Aorta (tissue), 5 donors: ENCODE measurements around the gene NMUR1. TPM values are rescaled to one million over a fixed set of nuclear protein-coding genes. Genes with fewer than 3 reads are reported as not detected.

Source experiments
- ATAC-seq: fragments of 200-7000 bp; cut with Tn5 transposase; one replicate; pipeline ENCODE4 v1.9.1; 2022; ENCODE audit warnings: moderate library complexity; ENCODE audit not compliant: low FRiP score
- DNase-seq, 2 donors: peaks; one replicate each; pipeline ENCODE4 v3.0.0-alpha.2; 2020
- H3K27ac ChIP-seq, 2 donors: one replicate each; pipeline ENCODE4 v1.5.1; 2013; ENCODE audit warnings: low read length in 2 of 2, mild to moderate bottlenecking in 2 of 2, moderate library complexity in 2 of 2, control low read depth in 1 of 2, inconsistent platforms in 1 of 2, low read depth in 1 of 2
- H3K27me3 ChIP-seq, 2 donors: one replicate each; pipeline ENCODE4 v1.6.1; 2013; ENCODE audit warnings: control low read depth in 1 of 2, low read length in 1 of 2, mild to moderate bottlenecking in 1 of 2, moderate library complexity in 1 of 2; ENCODE audit not compliant: insufficient read depth in 2 of 2, control insufficient read depth in 1 of 2
- H3K36me3 ChIP-seq, 2 donors: one replicate each; pipeline ENCODE4 v1.6.1; 2013; ENCODE audit warnings: control low read depth in 1 of 2, low read length in 1 of 2, mild to moderate bottlenecking in 1 of 2; ENCODE audit not compliant: insufficient read depth in 2 of 2, control insufficient read depth in 1 of 2
- H3K4me1 ChIP-seq, 2 donors: one replicate each; pipeline ENCODE4 v1.6.1; 2013; ENCODE audit warnings: low read length in 2 of 2, control low read depth in 1 of 2, mild to moderate bottlenecking in 1 of 2, moderate library complexity in 1 of 2; ENCODE audit not compliant: insufficient read depth in 2 of 2, control insufficient read depth in 1 of 2
- H3K4me3 ChIP-seq, 2 donors: one replicate each; pipeline ENCODE4 v1.5.1; 2013; ENCODE audit warnings: low read length in 2 of 2, control low read depth in 1 of 2, mild to moderate bottlenecking in 1 of 2
- H3K9me3 ChIP-seq: one replicate; pipeline ENCODE4 v1.6.1; 2013; ENCODE audit warnings: mild to moderate bottlenecking, low read length; ENCODE audit not compliant: control insufficient read depth
- WGBS, 2 donors: extraction: QIAGEN DNeasy Blood & Tissue Kit; methylation state at CpG; one replicate each; pipeline ENCODE4 v1.1.7; 2013; 5-methylcytosine and 5-hydroxymethylcytosine counted together
- intact Hi-C, 2 donors: fragments of 100-400 bp; cut with DNase I; formaldehyde crosslinking; loops; one replicate each; pipeline versions ENCODE4 v1.14.2 to v1.15.0; 2022
- polyA plus RNA-seq, 2 donors: library from polyadenylated mRNA; stranded (reverse); fragments of 200-250 nt; gene quantifications; one replicate each; pipeline ENCODE4 v1.2.3, GENCODE V29; 2013
- total RNA-seq, 2 donors: library from RNA; stranded (reverse); fragmentation: NEBNext Ultra II Directional; extraction: Animal tissue kit (Norgen Biotek cat#: 25700); gene quantifications; one replicate each; pipeline ENCODE4 v1.2.1, GENCODE V29; 2021
- donor health status: healthy with polysubstance abuse.
- donor health status: Bipolar disorder and iron deficiency.
- donor health status: DM: no; HTN: no; CAD: no.
- donor health status: DM: no; HTN: no; CAD: no.
- donor health status: DM: yes; HTN: yes; CAD: no.

NMUR1 gene
- total and polyA plus RNA-seq, 4 donors, result 0.15 to 2.1 (median 0.36) TPM; not detected in 1

DNA sequence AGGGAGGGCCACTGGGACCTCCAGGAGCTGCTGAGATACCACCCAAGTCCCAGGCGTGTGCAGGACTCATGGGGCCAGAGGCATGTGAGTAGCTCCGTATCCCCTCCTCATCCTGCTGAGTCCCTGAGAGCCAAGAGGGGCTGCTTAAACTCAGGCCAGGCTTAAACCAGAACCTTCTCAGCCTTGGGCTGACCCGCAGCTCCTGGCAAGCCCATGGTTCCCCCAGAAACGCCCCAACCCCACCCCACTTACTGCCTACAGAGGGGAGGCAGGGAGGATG, 2.5 kb upstream of the NMUR1 start:
- Histone ChIP-seq H3K9me3 (no peaks in the 10 kb centered on the region), H3K4me1 (no peaks in the 10 kb centered on the region), H3K36me3 (no peaks in the 10 kb centered on the region), H3K27ac (no peak overlapping the region), H3K27me3 (no peaks in the 10 kb centered on the region), H3K4me3 (no peak overlapping the region)
- 96 to 98% methylated on average over 4 of the region's 4 CpGs for WGBS, 2 donors
- intact Hi-C loops, result no loop called here
- no peak for ATAC-seq
- peak in 1 of 2 donors; percentile 28 for DNase-seq

DNA sequence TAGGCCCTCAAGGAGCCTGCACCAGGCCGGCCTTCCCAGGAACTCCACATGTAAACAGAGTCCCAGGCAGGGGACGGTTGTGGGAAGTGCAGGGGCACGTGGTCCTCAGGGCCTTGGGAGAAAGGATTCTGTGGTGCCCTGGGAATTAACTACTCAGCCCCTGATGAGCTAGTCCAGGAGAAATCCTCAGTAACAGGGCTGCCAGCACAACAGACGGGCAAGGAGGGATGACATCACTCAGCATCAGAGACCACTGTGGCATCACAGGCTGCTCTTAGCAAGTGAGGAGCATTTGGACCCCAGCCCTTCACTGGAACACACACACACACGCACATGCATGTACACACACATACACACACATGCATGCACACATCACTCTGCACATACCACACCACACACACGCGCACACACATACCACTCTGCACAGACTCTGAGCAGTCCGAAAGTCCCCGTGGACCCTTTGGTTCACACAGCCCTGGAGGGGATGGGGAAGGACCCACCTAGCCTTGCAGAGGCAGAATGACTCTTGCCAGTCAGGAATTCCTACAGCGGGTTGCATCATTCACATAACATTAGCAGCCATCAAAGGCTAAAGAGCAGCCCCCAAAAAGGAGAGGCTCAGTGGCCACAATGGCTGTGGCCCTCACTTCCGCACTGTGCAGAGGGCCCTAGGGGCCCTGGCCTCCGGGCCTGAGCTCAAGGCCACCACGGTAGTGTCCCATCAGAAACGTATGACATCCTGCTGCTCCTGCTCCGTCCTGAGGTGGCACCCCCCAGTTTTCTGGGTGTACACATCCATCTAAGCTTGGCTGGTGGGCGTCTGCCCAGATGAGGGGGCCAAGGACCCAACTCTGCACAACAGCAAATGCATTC, 1.9 kb upstream of the NMUR1 start:
- Histone ChIP-seq H3K9me3 (no peaks in the 10 kb centered on the region), H3K4me1 (no peaks in the 10 kb centered on the region), H3K4me3 (no peak overlapping the region), H3K27ac (no peak overlapping the region), H3K27me3 (no peaks in the 10 kb centered on the region), H3K36me3 (no peaks in the 10 kb centered on the region)
- DNase-seq, result peak in 1 of 2 donors; percentile 32
- 85 to 86% methylated on average over 16 of the region's 16 CpGs for WGBS, 2 donors
- intact Hi-C loops, result loop anchor here in 1 of 2 donors (2.0 kb wide), 1 partner anchor 25 kb away; no protein-coding TSS in a partner anchor
- no peak for ATAC-seq

DNA sequence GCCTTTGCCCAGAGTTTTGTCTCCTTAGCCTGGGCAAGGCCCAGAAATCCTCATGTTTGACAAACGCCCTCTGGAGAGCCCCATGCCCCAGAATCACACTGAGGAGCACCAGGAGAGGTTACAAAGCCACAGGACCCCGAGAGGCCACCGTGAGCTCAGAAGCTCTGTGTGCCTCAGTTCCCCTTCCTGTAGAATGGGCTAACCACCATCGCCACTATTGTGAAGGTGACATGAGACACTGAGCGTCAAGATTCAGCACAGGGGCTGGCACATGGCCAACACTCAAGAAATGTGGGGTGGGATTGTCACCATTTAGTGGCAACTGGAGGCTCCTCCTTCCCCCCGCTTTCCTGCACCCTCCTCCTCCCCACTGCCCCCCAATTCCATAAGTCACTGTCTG, 1.2 kb upstream of the NMUR1 start:
- ATAC-seq (no peak), DNase-seq (no peak)
- no peaks in the 10 kb centered on the region for H3K36me3 ChIP-seq
- H3K4me3 ChIP-seq, result no peak overlapping the region
- no peaks in the 10 kb centered on the region for H3K4me1 ChIP-seq
- H3K27me3 ChIP-seq, result no peaks in the 10 kb centered on the region
- no peaks in the 10 kb centered on the region for H3K9me3 ChIP-seq
- H3K27ac ChIP-seq, result no peak overlapping the region
- intact Hi-C loops, result loop anchor here in 1 of 2 donors (2.0 kb wide), 1 partner anchor 25 kb away; no protein-coding TSS in a partner anchor
- 91 to 93% methylated on average over 6 of the region's 6 CpGs for WGBS, 2 donors

DNA sequence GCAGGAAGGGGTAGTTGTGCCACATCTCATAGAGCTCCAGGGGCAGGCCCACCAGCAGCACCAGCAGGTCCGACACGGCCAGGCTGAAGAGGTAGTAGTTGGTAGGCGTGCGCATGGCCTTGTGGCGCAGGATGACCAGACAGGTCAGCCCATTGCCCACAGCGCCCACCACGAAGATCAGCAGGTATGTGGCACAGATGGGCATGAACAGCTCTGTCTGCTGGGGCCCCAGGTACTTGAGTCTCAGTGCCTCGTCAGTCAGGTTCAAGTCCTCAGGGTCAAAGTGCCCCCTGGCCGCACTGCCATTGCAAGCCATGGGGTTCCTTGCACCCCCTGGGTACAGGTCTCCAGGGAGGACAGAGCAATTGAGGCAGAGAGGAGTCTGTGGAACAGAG, 1.6 kb downstream of the NMUR1 start:
- H3K36me3 ChIP-seq, result no peaks in the 10 kb centered on the region
- no peak overlapping the region for H3K27ac ChIP-seq
- no peaks in the 10 kb centered on the region for H3K4me1 ChIP-seq
- DNase-seq, result no peak
- 96% methylated on average over 9 of the region's 9 CpGs for WGBS, 2 donors
- no peak for ATAC-seq
- H3K4me3 ChIP-seq, result no peak overlapping the region
- no peaks in the 10 kb centered on the region for H3K27me3 ChIP-seq
- intact Hi-C loops, result no loop called here
- no peaks in the 10 kb centered on the region for H3K9me3 ChIP-seq

DNA sequence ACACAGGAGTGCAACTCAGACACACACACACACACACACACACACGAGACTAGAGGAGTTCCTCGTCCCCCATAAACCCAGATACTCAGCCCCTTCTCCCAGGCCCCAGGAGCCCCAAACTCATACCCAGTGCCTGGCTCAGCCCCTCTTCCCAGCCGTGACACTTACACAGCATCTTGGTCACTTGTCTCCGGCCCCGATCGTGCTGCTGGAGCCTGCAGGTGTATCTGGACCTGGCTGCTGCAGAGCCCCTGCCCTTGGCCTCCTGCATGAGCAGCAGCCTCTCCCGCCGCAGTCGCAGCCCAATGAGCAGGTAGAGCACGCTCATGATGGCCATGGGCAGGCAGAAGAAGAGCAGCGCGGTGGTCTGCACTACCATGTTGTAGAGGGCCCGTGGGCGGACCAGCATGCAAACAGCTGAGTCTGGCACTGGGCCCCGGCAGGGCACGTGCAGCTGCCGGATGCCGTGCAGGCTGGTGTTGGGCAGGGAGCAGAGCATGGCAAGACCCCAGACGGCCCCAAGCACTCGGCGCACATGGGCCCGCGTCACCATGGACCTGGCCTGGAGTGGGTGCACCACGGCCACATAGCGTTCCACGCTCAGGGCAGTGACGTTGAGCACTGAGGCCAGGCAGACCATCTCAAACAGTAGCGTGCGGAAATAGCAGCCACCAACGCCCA, 2.1 kb downstream of the NMUR1 start:
- Histone ChIP-seq H3K36me3 (no peaks in the 10 kb centered on the region), H3K4me1 (no peaks in the 10 kb centered on the region), H3K27me3 (no peaks in the 10 kb centered on the region), H3K4me3 (no peak overlapping the region), H3K9me3 (no peaks in the 10 kb centered on the region), H3K27ac (no peak overlapping the region)
- DNase-seq (no peak), ATAC-seq (no peak)
- intact Hi-C loops, result no loop called here
- 93 to 94% methylated on average over 30 of the region's 30 CpGs for WGBS, 2 donors

DNA sequence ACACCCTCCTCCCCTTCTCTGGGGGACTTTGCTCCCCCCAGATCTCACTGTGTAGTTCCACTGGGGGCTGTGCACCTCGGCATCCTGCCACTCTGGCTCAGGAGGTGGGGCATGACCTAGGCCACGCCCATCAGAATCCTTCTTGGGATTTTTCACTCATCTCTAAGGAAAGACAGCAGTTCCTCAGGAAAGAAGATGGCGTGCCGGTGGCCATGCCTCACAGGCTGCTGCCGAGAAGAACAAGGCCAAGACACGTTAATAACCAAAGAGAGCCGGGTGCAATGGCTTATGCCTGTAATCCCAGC, 3.2 kb downstream of the NMUR1 start:
- no peaks in the 10 kb centered on the region for H3K36me3 ChIP-seq
- H3K4me3 ChIP-seq, result no peak overlapping the region
- WGBS, 2 donors, result 88 to 92% methylated on average over 7 of the region's 7 CpGs
- H3K27ac ChIP-seq, result no peak overlapping the region
- H3K9me3 ChIP-seq, result no peaks in the 10 kb centered on the region
- H3K4me1 ChIP-seq, result no peaks in the 10 kb centered on the region
- DNase-seq, result no peak
- no peaks in the 10 kb centered on the region for H3K27me3 ChIP-seq
- ATAC-seq, result no peak
- intact Hi-C loops, result no loop called here

DNA sequence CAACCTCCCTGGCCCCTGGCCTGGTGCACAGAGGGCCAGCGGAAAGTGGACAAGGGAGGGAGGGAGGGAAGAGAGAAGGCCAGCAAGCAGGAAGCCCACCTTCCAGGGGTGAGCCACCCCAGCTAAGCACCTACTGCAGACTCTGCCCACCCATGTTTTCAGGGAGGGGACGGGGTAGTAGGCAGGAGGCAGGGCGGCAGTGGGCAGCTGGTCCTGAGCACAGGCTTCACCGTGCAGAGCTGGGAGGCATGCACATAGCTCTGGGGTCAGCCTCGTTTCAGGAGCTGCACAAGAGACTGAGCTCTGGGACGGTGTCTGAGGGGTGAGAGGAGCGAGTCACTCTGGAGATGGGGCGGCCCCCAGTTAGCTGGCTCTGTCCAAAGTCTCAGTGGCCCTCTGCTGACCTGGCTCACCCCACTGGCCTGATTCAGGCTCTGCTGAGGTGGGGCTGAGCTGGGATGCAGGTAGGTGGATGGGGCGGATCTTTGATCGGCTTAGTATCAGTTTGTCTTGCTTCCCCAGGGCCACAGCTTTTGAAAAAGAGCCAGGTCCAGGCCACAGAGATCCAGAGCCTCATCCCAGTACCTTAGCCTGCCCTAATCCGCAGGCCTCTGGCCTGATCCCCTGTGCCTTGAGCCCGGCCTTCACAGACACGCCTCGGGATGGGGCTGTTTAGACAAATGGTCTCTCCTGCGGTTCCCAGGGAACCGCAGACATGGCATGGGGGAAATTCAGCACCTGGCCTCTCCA, 3.7 kb downstream of the NMUR1 start:
- intact Hi-C loops, result no loop called here
- DNase-seq (no peak), ATAC-seq (no peak)
- no peaks in the 10 kb centered on the region for H3K4me1 ChIP-seq
- WGBS, 2 donors, result 90 to 93% methylated on average over 16 of the region's 16 CpGs
- H3K4me3 ChIP-seq, result no peak overlapping the region
- no peaks in the 10 kb centered on the region for H3K9me3 ChIP-seq
- no peak overlapping the region for H3K27ac ChIP-seq
- no peaks in the 10 kb centered on the region for H3K36me3 ChIP-seq
- no peaks in the 10 kb centered on the region for H3K27me3 ChIP-seq

DNA sequence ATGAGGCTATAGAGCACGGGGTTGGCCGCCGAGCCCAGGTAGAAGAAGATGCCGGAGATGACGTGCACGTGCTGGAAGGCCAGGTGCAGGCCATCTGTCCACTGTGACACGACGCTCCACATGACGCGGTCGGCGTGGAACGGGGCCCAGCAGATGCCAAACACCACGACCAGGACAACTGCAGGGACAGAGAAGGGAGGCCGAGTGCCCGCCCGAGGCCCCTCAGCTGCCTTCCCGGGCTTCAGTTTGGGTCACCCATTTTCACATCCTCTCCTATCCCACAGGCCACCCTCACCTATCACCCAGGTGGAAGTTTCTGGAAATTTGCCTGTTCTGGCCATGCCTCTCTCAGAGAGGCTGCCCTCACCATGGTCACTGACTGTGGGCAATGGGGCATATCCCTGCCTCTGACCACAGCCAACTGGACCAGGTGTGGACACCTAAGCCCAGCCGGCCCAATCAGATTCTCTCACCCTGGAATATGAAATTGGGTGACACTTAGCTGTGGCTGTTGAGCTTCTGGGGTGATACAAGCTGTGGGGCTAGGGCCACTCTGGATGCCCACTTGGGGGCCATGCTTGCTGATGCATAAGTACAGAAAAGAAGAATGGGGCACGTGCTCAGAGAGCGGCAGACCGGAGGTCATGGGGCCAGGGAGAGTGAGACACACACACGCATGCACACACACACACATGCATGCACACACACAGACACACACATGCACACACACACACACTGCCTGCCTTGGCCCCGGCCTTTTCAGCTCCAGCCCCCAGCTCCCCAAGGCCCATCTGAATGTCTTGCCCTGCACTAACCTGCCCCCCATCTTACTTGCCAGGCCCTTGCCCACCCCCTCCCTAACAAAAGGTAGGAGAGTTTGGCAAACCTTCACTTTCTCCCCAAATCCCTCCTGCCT, 4.7 kb downstream of the NMUR1 start:
- ATAC-seq (no peak), DNase-seq (no peak)
- H3K4me1 ChIP-seq, result no peaks in the 10 kb centered on the region
- no peak overlapping the region for H3K4me3 ChIP-seq
- no peaks in the 10 kb centered on the region for H3K9me3 ChIP-seq
- no peaks in the 10 kb centered on the region for H3K36me3 ChIP-seq
- WGBS, 2 donors, result 96% methylated on average over 24 of the region's 24 CpGs
- no peaks in the 10 kb centered on the region for H3K27me3 ChIP-seq
- intact Hi-C loops, result no loop called here
- H3K27ac ChIP-seq, result no peak overlapping the region
